OCI-M2 (cell line): Measurements from ENCODE around the gene NKX6-1.

ENCODE experiments used
- DNase-seq: peaks from one replicate; lab custom pipeline; 2025; ENCODE audit not compliant: unreplicated experiment; lab: John Stamatoyannopoulos, UW

The NKX6-1 gene

GRCh38 chr4:84498935-84499623 is at the start of gene NKX6-1:
NKX6-1 (minus strand) TSS chr4:84499292; CDS start chr4:84498228, 1,064 bp downstream.
- DNase-seq: no peak

- no peak for DNase-seq
Observed at GRCh38 chr4:84547211-84547610, 48.1 kb upstream of the NKX6-1 start.

- no peak for DNase-seq
Observed at GRCh38 chr4:84545093-84545492, 46.0 kb upstream of the NKX6-1 start.

DNA sequence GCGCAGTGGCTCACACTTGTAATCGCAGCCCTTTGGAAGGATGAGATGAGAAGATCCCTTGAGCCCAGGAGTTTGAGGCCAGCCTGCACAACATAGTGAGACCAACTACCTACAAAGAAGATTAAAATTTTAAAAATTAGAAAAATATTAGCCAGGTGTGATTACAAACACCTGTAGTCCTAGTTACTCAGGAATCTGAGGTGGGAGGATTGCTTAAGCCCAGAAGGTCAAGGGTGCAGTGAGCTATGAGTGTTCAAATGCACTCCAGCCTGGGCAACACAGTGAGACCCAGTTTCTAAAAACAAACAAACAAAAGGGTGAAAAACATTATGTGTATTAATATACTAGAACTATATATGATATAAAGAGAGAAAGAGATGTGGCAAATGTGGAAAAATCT is 36.8 kb upstream of the NKX6-1 start:
- no peak for DNase-seq

DNA sequence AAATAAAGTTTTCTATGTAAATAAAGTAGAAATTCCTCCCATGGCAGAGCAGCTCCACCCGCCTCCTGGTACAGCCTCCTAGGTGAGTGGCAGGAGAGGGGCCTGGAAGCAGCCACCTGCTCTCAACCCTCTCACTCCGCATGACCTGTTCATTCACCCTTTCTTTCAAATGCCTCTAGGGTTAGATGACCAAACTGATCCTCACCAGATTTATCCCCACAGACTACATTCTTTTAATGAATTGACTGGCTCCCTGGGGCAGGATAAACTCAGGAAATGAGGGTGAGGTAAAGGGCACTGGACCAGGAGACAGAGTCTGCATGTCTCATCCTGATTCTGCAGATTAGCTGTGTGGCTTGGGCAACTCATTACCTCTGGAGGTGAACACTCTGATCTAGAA is 32.6 kb upstream of the NKX6-1 start:
- DNase-seq: no peak

- no peak for DNase-seq
Observed at GRCh38 chr4:84530871-84531270, 31.8 kb upstream of the NKX6-1 start.

DNA sequence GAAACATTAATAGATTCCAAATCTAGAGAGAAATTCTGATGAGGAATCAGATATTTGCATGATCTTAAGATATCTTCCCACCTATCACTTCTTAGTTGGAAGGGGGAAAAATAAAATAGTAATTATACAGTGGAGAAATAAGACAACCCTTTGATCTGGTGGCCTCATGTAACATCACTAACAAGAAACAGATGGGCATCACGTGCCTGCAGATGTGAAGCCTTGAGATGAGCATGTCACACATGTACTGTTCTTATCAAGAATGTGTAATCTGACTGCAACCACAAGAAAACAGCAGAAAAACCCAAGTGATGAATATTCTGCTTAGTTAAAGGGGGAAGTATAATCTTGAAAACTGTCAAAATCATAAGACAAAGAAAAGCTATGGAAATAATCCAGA is 31.4 kb upstream of the NKX6-1 start:
- DNase-seq: no peak

DNA sequence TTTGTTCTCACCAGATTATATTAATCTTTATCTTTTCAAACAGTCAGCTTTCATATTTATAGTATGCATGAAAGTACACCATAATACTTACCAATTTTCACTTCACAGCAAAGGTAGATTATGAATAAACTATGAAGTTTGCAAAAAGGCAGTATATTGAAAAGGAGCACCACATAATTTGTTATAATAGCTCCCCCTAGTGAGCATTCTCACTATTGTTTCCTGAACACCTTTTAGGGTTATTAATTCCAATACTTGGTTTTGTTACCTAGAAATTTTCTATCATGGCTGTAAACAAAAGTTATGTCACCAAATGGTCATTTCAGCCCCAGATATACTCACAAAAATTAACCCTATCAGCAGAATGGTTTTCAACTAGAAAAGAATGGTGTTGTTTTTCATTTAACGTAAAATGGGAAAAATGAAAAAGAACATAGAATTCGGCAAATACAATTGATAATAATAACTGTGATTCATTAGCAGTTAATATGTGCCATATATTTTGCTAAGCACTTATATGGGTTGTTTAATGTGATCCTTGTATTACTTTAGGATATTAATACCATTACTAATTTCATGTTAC is 30.2 kb upstream of the NKX6-1 start:
- DNase-seq: no peak

- DNase-seq: no peak
Observed at GRCh38 chr4:84527391-84527790, 28.3 kb upstream of the NKX6-1 start.

GRCh38 chr4:84515075-84515474 is 16.0 kb upstream of the NKX6-1 start:
- DNase-seq: no peak

- DNase-seq: no peak
Observed at GRCh38 chr4:84512277-84512676, 13.2 kb upstream of the NKX6-1 start.

- DNase-seq: no peak
Observed at GRCh38 chr4:84511703-84512102, 12.6 kb upstream of the NKX6-1 start.

DNA sequence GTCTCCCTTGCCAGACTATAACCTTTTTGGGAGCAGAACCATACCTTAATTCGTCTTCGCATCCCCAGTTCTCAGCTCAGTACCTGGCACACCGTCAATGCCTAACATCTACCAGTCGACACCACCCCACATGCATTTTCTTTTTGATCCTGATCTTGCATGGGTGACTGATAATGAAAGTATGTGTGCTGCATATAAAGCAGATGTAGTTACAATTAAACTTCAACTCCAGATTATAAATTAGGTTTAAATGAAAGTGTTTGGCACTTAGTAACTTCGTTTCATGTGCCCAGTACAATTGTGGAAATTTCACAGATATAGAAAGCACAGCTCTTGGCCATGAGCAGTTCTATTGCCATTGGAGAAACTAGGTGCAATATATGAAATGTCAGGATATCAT is 8.8 kb upstream of the NKX6-1 start:
- no peak for DNase-seq

DNA sequence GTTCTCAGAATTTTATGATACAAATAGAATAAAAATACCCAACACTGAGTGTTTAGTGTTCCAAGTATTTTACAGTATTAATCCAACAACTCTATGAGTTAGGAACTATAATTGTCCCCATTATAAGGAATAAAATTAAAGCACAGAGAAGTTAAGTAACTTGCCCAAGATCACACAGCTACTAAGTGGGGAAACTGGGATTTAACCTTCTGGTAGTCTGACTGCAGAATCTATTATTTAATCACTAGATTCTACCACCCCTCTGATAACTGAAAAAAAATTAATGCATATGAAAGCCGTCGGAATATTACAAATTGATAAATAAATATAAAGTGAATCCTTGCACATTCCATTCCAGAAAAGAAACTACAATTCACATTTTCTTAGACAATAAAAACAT is 5.7 kb upstream of the NKX6-1 start:
- DNase-seq: no peak

GRCh38 chr4:84503495-84504437 is 4.7 kb upstream of the NKX6-1 start:
- no peak for DNase-seq

DNA sequence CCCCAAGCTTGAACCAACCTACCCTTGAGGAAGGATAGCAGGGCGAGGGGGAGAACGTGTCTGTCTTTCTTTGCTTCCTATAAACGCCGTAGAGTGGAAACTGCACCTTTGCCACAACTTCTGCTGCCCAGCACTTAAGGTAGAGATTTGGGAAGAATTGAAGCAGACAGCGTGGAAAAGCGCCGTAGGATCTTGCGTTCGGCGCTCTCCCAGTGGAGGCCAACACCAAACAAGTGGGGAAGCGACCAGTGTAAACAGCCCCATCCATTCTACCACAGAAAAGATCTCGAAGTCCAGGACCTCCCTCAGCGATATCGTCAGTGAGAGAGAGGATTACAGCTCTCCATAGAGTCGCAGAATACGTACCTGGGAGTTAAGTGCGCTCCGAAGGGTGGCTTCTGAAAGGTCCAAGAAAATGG is 3.9 kb upstream of the NKX6-1 start:
- DNase-seq: no peak

GRCh38 chr4:84502333-84502954 is 3.4 kb upstream of the NKX6-1 start:
- no peak for DNase-seq

DNA sequence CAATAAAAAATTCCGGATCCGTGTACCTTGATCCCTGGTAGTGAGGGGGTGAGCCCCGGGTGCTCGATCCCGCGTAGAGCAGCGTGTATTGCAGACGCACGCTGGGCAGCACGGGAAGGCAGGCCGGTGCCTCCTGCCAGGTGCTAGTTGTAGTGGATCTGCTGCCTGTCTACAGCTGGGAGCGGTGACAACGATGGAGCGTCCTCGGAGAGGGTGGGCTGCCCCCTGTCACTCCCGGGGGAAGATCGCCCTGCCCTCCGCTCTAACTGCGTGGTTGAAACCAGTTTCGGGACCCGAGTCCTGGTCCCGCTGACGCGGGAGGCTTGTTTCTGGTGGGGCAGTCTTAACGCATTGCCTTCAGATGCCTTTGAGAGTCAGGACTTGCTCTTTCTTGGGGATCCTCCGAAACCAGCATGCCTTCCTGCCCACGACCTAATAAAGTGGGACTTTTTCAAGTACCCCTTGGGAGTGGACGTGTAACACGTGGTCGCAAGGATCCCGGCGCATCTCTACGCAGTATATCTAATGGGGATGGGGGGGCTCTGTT is 2.7 kb upstream of the NKX6-1 start:
- DNase-seq: no peak

DNA sequence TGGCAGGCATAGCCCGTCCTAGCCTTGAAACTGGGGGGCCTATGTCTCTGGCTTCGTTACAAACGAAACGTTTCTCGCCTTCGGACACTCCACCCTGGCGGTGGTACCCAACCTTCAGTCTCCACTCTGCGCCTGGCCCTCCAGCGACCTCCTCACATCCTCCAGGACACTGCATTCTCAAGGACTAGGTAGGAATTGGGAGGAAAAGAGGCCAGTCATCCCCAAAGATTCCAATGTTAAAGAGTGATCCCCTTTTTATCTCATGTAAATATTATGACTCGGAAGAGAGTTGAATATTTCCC is 2.1 kb upstream of the NKX6-1 start:
- no peak for DNase-seq

GRCh38 chr4:84500386-84501201 is 1.5 kb upstream of the NKX6-1 start:
- no peak for DNase-seq

- no peak for DNase-seq
Observed at GRCh38 chr4:84499624-84499982, 511 bp upstream of the NKX6-1 start.
